HG03354 (cell line): Measurements from ENCODE around the gene SKAP1.
"Not testable (repeated sequence)": the region's sequence is repeated elsewhere in the genome, so short reads cannot be mapped to it uniquely, and the experiment has no call there.

Source experiments
- ATAC-seq: cut with Tn5 transposase; IDR thresholded peaks from one replicate; pipeline ENCODE4 v1.9.1; 2021; ENCODE audit warnings: mild to moderate bottlenecking; ENCODE audit not compliant: unreplicated experiment, poor library complexity, severe bottlenecking

Gene SKAP1

GRCh38 chr17:48376682-48377325, 53.2 kb downstream of the SKAP1 start:
- ATAC-seq = no peak

DNA sequence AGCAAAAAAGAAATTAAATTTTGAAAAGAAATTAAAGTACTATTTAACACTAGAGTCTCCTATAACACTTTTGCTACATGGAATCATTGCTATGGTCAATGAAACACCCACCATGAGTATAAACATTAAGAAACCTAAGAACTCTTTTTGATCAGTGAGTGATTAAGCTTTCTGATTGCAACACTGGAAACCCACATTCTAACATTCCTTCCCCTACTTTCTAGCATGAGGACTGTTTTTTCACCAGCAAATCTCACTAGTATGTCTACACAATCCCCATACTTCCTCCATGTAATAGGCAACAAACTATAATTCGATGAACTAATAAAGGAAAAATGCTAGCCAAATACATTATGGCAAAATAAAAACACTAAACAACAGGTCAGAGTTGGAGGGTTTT, 54.7 kb downstream of the SKAP1 start:
- ATAC-seq = no peak

- no peak for ATAC-seq
These were observed 55.3 kb downstream of the SKAP1 start for GRCh38 chr17:48374650-48375230.

DNA sequence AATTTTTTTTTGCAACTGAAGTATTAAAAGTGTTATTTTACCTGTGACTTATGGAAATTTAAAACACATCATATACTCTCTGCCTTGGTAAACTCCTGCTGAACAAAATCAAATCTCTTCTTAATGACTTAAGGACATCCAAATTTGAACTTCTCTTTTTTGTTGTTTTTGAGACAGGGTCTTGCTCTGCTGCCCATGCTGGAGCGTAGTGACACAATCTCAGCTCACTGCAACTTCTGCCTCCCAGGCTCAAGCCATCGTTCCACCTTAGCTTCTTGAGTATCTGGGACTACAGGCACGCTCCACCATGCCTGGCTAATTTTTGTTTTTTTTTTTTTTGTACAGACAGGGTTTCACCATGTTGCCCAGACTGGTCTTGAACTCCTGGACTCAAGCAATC, 56.1 kb downstream of the SKAP1 start:
- ATAC-seq = no peak

GRCh38 chr17:48373130-48373830, 56.7 kb downstream of the SKAP1 start:
- no peak for ATAC-seq

DNA sequence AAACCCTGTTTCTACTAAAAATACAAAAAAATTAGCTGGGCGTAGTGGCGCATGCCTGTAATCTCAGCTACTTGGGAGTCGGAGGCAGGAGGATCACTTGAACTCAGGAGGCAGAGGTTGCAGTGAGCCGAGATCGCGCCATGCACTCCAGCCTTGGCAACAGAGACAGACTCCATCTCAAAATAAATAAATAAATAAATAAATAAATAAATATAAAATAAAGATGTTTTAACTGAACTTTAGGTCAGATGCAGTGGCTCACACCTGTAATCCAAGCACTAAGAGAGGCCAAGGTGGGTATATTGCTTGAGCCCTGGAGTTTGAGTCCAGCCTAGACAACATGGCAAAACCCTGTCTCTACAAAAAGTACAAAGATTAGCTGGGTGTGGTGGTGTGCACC, 61.0 kb downstream of the SKAP1 start:
- not testable (repeated sequence) for ATAC-seq

GRCh38 chr17:48368352-48368908, 61.6 kb downstream of the SKAP1 start:
- ATAC-seq = no peak

DNA sequence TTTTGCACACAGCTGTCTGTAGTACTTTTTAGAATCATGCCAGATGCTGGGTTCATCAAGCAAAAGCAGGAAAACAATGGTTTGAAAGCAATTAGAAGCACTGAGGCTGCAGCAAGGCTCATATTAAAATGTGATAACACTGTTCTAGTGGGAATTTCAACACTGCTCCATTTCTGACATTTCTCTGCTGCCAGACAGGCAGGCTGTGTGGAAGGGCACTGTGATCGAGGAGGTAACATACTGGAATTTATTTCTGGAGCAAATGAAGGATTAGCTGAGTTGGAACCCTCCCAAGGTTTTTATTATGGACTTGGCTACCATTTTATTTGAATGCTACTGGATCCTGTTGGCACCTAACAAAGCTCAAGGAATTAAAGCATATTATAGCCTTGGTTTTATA, 66.9 kb downstream of the SKAP1 start:
- ATAC-seq = no peak

GRCh38 chr17:48360861-48361633, 69.0 kb downstream of the SKAP1 start:
- ATAC-seq = not testable (repeated sequence)

- ATAC-seq = no peak
These were observed 72.0 kb downstream of the SKAP1 start for GRCh38 chr17:48357779-48358602.

DNA sequence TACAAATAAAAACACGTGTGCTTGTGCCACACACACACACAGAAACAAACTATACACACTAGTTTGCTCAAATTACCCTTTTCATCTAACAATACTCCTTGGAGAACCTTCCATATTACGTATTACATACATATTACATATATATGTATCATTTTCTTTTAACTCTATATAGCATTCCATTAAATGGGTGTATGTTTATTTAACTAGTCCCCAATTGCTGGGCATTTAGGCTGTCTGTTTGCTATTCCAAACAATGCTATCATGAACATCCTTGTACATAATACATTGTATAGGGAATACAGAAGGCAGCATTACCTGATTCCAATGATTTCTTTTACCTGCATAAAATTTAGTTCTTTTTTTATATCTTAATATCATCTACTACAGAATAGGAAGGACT, 73.1 kb downstream of the SKAP1 start:
- ATAC-seq = no peak

DNA sequence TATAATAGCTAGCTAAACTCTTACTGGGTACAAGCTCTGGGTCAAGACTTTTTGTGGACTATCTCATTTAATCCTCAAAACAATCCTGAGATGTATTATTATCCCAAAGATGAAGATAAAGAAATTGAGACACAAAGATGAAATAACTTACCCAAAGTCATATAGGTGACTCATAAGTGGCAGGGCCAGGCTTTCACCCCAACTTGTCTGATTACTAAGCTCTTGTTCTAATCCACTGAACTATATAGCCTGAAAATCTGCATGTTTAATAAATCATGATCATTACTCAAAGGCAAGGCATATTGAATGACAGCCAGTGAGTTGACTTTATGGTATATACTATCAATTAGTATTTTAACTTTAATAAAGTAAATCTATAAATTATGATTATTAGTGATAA, 77.4 kb downstream of the SKAP1 start:
- no peak for ATAC-seq

DNA sequence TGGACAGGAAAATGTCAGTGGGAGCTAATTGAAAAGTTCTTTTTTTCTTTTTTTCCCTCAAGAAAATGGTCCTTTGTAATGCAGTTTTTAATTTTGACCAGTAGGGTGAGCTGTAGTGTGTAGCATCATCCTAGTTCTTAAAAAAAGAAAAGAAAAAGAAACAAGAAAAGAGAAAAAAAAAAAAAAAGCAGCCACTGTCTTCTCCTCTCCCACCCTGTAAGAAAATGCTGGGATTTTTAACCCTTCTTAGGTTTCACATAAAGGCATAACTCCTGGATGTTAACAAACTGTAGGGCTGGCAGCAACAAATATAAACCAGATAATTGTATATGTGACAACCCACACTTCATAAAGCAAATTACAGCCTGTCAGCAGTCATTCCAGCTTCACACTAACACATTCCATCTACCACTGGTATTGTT, 78.1 kb downstream of the SKAP1 start:
- no peak for ATAC-seq

GRCh38 chr17:48348352-48348751, 81.7 kb downstream of the SKAP1 start:
- no peak for ATAC-seq

DNA sequence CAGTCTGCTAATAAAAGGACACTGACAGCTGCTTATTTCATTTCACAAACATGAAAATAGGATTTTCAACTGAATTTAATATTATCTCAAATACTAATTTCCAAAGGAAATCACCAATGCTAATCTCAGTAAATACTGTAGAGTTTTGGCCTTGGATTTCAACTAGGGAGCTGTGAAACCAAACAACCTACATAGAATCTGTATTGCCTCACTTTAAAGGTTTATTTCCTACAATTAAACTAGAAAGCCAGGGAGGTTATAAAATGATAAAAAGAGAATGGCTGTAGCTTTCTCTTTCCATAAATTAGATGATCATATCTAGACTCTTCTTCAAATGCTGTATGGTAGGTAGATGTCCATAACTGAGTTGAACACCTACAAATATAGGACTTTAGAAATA, 82.8 kb downstream of the SKAP1 start:
- no peak for ATAC-seq

GRCh38 chr17:48344251-48344650, 85.8 kb downstream of the SKAP1 start:
- ATAC-seq = no peak

GRCh38 chr17:48340916-48341315, 89.1 kb downstream of the SKAP1 start:
- ATAC-seq = no peak

DNA sequence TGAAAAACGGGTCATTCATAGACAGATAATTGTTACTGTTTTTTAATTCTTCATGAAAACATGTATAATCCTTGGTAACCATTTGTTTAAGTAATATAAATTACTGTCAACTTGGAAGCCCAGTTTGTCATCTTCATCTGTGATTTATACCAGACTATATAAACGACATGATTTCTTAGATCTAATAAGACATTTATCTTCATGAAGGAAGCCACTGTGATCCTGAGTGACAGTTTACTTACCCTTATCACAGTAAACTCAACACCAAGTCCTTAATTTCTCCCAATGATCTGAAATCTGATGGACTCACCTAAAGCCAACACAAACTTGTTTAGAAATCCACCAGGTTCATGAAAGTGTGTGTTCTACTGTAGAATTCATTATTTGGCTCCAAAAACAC, 91.3 kb downstream of the SKAP1 start:
- ATAC-seq = no peak

GRCh38 chr17:48337903-48338302, 92.1 kb downstream of the SKAP1 start:
- ATAC-seq = not testable (repeated sequence)
